Measurements from ENCODE around the gene MRPS24.

MRPS24 gene

DNA sequence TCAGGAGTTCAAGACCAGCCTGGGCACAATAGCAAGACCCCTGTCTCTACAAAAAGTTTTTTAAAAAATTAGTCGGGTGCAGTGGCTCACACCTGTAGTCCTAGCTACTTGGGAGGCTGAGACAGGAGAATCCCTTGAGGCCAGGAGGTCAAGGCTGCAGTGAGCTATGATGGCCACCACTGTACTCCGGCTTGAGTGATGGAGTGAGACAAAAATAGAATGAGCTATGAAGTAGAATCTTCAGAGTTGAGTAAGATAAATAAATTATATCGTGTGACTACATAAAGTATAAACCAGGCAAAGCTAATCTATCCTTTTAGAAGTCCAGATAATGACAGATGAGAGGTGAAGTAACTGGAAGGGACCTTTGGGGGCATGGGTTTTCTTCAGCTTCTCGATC, 15.3 kb upstream of the MRPS24 start:
- Histone ChIP-seq H3K4me2 (ENCODE audit: low read length) (no peak overlapping the region), H3K27ac (ENCODE audit: low read length) (no peak overlapping the region), H3K9ac (ENCODE audit: low read length) (no peak overlapping the region), H3K4me3 (ENCODE audit: low read length) (no peak overlapping the region), H3K9me3 (ENCODE audit: insufficient read depth, low read length) (no peaks in the 10 kb centered on the region), H2AFZ (ENCODE audit: low read depth, low read length) (no peak overlapping the region), H3K36me3 (replicated peaks; ENCODE audit: low read depth, low read length) (peaks cover 15% of the 10 kb centered on the region), H3K79me2 (ENCODE audit: low read length) (peaks cover 5% of the 10 kb centered on the region; the same call in 1 of the 2 replicates), H3K4me1 (ENCODE audit: low read length) (no peaks in the 10 kb centered on the region), H3K27me3 (ENCODE audit: low read depth, low read length) (no peaks in the 10 kb centered on the region), H4K20me1 (ENCODE audit: insufficient read depth, low read length) (no peaks in the 10 kb centered on the region; the same call in 1 of the 2 replicates)
- no peak for TF ChIP-seq EZH2phosphoT487 (IDR thresholded peaks at IDR 0.05; ENCODE audit: low read depth)
- TF ChIP-seq, protein P1, sequence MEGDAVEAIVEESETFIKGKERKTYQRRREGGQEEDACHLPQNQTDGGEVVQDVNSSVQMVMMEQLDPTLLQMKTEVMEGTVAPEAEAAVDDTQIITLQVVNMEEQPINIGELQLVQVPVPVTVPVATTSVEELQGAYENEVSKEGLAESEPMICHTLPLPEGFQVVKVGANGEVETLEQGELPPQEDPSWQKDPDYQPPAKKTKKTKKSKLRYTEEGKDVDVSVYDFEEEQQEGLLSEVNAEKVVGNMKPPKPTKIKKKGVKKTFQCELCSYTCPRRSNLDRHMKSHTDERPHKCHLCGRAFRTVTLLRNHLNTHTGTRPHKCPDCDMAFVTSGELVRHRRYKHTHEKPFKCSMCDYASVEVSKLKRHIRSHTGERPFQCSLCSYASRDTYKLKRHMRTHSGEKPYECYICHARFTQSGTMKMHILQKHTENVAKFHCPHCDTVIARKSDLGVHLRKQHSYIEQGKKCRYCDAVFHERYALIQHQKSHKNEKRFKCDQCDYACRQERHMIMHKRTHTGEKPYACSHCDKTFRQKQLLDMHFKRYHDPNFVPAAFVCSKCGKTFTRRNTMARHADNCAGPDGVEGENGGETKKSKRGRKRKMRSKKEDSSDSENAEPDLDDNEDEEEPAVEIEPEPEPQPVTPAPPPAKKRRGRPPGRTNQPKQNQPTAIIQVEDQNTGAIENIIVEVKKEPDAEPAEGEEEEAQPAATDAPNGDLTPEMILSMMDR (IDR thresholded peaks at IDR 0.05; ENCODE audit: low read depth, low read length) = no peak

DNA sequence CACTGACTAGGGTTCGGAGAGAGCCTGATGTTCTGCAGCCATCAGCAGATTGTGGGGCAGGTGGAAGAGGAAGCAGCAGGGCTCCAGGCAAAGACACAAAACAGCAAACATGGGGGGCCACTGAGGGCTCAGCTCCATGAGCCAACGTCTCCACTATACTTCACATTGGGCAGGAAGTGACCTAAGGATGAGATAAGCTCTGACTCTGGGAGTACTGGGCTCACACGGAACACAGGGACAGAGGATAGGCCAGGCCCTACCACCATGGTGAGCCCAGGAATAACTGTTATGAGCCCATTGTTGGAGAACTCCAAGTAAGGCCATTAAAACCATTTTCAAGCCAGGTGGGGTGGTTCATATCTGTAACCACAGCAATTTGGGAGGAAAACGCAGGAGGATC, 14.9 kb upstream of the MRPS24 start:
- peaks cover 15% of the 10 kb centered on the region for H3K36me3 ChIP-seq (replicated peaks; ENCODE audit: low read depth, low read length)

DNA sequence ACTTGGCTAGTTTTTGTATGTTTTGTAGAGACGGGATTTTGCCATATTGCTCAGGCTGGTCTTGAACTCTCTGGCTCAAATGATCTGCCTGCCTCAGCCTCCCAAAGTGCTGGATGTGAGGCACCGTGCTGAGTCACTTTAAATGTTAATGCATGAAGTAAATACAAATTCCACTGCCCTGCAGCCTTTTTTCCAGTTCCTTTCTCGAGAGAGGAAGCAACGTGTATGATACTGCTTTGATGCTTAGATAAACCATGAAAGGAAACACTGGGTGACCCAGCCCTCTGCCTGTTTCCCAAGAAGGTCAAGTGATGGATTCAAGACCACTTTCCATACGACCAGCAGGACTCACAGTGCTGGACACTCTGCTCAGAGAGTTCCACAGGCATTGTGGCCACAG, 11.3 kb upstream of the MRPS24 start:
- no peaks in the 10 kb centered on the region for H4K20me1 ChIP-seq (ENCODE audit: insufficient read depth, low read length)
- H3K27me3 ChIP-seq (ENCODE audit: low read depth, low read length) = no peaks in the 10 kb centered on the region
- H3K79me2 ChIP-seq (ENCODE audit: low read length) = no peaks in the 10 kb centered on the region
- no peaks in the 10 kb centered on the region for H3K9me3 ChIP-seq (ENCODE audit: insufficient read depth, low read length)
- H3K36me3 ChIP-seq (replicated peaks; ENCODE audit: low read depth, low read length) = peaks cover 42% of the 10 kb centered on the region
- no peak overlapping the region for H3K4me3 ChIP-seq (ENCODE audit: low read length)
- H3K4me2 ChIP-seq (ENCODE audit: low read length) = no peak overlapping the region
- TF ChIP-seq, protein P1 (IDR thresholded peaks at IDR 0.05; ENCODE audit: low read depth, low read length) = no peak
- no peak for TF ChIP-seq EZH2phosphoT487 (IDR thresholded peaks at IDR 0.05; ENCODE audit: low read depth)
- H2AFZ ChIP-seq (ENCODE audit: low read depth, low read length) = no peak overlapping the region
- H3K27ac ChIP-seq (ENCODE audit: low read length) = no peak overlapping the region
- no peak overlapping the region for H3K9ac ChIP-seq (ENCODE audit: low read length)
- H3K4me1 ChIP-seq (ENCODE audit: low read length) = no peaks in the 10 kb centered on the region

More for the DNA sequence above, 14.9 kb upstream of the MRPS24 start:
- Histone ChIP-seq H3K4me1 (ENCODE audit: low read length) (no peaks in the 10 kb centered on the region), H4K20me1 (ENCODE audit: insufficient read depth, low read length) (no peaks in the 10 kb centered on the region; the same call in 1 of the 2 replicates), H2AFZ (ENCODE audit: low read depth, low read length) (no peak overlapping the region), H3K9me3 (ENCODE audit: insufficient read depth, low read length) (no peaks in the 10 kb centered on the region), H3K4me3 (ENCODE audit: low read length) (no peak overlapping the region), H3K79me2 (ENCODE audit: low read length) (0 out of 2 replicates have a peak, but pooled peaks cover 5% of the 10 kb centered on the region), H3K4me2 (ENCODE audit: low read length) (no peak overlapping the region), H3K9ac (ENCODE audit: low read length) (no peak overlapping the region), H3K27ac (ENCODE audit: low read length) (no peak overlapping the region), H3K27me3 (ENCODE audit: low read depth, low read length) (no peaks in the 10 kb centered on the region)
- TF ChIP-seq, protein P1 (IDR thresholded peaks at IDR 0.05; ENCODE audit: low read depth, low read length) = no peak
- TF ChIP-seq EZH2phosphoT487 (IDR thresholded peaks at IDR 0.05; ENCODE audit: low read depth) = no peak

DNA sequence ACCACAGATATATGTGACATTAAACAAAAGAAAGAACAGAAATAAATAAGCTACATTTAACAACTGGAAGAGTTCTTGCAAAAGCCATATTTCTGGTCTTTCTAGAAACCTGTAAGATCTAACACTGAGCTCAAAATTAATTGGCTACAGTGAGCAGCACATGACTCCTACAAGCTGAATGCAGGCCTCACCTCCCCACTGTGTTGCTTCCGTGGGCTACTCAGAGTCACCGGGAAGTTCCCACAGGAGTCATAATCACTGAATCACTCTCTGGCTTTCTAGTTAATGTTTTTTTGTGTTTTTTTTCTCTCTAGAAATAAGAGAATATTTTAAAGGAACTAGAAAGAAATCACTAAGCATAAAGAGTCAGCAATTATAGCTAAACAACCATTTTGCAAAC, 10.2 kb upstream of the MRPS24 start:
- Histone ChIP-seq H3K4me3 (ENCODE audit: low read length) (no peak overlapping the region), H3K79me2 (ENCODE audit: low read length) (no peaks in the 10 kb centered on the region), H3K4me2 (ENCODE audit: low read length) (no peak overlapping the region), H3K4me1 (ENCODE audit: low read length) (no peaks in the 10 kb centered on the region), H3K27me3 (ENCODE audit: low read depth, low read length) (no peaks in the 10 kb centered on the region), H2AFZ (ENCODE audit: low read depth, low read length) (no peak overlapping the region), H3K9ac (ENCODE audit: low read length) (no peak overlapping the region), H3K27ac (ENCODE audit: low read length) (no peak overlapping the region), H4K20me1 (ENCODE audit: insufficient read depth, low read length) (no peaks in the 10 kb centered on the region), H3K36me3 (replicated peaks; ENCODE audit: low read depth, low read length) (peaks cover 42% of the 10 kb centered on the region), H3K9me3 (ENCODE audit: insufficient read depth, low read length) (no peaks in the 10 kb centered on the region)
- TF ChIP-seq, protein P1 (IDR thresholded peaks at IDR 0.05; ENCODE audit: low read depth, low read length) = no peak
- no peak for TF ChIP-seq EZH2phosphoT487 (IDR thresholded peaks at IDR 0.05; ENCODE audit: low read depth)
